Measurements from ENCODE around the gene PDPN. TPM values are rescaled to one million over a fixed set of nuclear protein-coding genes. Genes with fewer than 3 reads are reported as not detected.

The PDPN gene
- total and polyA plus RNA-seq, 4 donors, result 10.6 to 71.2 (median 44.1) TPM

DNA sequence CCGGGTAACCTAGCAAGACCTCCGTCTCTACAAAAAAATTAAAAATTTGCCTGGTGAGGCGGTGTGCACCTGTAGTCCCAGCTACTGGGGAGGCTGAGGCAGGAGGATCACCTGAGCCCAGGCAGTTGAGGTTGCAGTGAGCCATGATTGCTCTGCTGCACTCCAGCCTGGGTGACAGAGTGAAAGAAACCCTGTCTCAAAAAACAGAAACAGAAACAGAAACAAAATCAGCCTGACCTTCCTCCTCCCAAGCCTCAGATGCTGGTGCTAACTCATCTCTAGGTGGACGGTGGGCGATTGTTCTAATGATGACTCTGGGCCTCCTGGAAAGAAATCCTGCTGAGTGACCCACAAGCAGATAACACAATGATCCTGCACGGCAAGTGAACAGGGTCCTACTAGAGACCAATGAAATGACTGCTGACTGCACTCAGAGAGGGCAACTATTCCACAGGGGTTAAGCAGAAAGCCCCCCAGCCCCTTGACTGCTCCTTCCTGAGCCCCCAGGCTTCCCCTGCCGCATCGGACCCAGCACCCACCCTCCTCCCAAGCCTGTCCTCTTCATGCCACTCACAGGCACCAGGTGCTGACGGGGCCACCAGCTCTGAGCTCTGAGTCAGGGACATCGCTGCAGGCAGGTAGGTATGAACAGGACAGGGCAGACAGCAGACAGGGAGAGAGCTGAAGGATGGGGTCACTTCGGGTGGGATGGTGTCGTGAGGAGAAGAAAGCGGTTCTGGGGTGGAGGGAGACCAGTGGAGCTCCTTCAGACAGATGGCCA lies 42.0 kb upstream of the PDPN start:
- Histone ChIP-seq H3K27ac (ENCODE audit: low read depth in 1 of 2, low read length in 1 of 2) (peak overlapping the region in 1 of 2 donors; percentile 64), H3K27me3 (ENCODE audit: control insufficient read depth in 3 of 3, insufficient read depth in 3 of 3, low read length in 2 of 3) (no peaks in the 10 kb centered on the region), H3K9ac (ENCODE audit: insufficient read depth in 1 of 2, low read length in 2 of 2) (no peak overlapping the region), H3K36me3 (ENCODE audit: control insufficient read depth in 4 of 4, insufficient read depth in 4 of 4, low read length in 4 of 4) (no peaks in the 10 kb centered on the region), H3K4me1 (ENCODE audit: control insufficient read depth in 5 of 5, insufficient read depth in 5 of 5, low read length in 5 of 5) (peaks cover 0 to 5% (median 0%) of the 10 kb centered on the region in 5 donors), H3K9me3 (ENCODE audit: control insufficient read depth in 4 of 4, insufficient read depth in 3 of 4, low read length in 3 of 4) (no peaks in the 10 kb centered on the region), H3K4me3 (no peak overlapping the region)
- 90% methylated on average over 13 of the region's 13 CpGs for whole genome bisulfite sequencing, 2 donors
- TF ChIP-seq, protein P1, sequence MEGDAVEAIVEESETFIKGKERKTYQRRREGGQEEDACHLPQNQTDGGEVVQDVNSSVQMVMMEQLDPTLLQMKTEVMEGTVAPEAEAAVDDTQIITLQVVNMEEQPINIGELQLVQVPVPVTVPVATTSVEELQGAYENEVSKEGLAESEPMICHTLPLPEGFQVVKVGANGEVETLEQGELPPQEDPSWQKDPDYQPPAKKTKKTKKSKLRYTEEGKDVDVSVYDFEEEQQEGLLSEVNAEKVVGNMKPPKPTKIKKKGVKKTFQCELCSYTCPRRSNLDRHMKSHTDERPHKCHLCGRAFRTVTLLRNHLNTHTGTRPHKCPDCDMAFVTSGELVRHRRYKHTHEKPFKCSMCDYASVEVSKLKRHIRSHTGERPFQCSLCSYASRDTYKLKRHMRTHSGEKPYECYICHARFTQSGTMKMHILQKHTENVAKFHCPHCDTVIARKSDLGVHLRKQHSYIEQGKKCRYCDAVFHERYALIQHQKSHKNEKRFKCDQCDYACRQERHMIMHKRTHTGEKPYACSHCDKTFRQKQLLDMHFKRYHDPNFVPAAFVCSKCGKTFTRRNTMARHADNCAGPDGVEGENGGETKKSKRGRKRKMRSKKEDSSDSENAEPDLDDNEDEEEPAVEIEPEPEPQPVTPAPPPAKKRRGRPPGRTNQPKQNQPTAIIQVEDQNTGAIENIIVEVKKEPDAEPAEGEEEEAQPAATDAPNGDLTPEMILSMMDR (IDR thresholded peaks at IDR 0.05; ENCODE audit: control extremely low read depth, extremely low read depth), result no peak
- no peak for ATAC-seq (ENCODE audit: insufficient read depth, low FRiP score)
- DNase-seq, result no peak

DNA sequence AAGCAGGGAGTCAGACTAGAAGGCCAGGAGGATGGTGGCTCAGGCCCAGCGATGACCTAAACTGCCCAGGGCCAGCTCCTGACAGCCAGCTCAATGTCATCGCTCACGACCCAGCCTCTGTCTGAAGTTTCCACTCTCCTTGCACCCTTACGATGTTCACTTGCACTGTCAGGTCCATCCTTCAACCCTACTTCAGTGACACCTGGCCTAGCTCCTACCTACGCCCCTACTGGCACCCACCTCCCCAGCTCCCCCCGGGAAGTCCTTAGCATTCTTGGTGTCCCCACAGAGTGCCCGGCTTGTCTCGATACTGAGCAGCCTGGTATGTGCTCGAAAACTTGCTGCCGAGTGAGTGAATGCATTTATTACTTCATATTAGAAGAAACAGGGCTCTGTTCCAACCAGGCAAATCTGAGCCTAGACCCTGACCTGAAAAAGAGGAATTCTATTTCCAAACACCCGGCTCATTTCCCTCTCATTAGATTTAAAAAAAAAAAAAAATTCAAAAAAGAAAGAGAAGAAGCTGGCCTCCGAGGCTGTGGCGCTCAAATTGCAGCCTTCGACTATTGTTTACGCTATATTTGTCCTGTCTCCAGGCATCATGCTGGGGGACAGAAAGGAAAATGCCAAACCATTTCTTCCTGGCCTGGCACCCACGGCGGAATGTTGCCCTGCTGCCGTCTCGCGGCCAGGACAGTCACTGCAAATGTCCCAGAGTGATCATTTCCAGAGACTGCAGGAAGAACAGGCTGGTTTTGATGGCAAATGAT lies 40.0 kb upstream of the PDPN start:
- peak; percentile 56 for ATAC-seq (ENCODE audit: insufficient read depth, low FRiP score)
- H3K9ac ChIP-seq (ENCODE audit: insufficient read depth in 1 of 2, low read length in 2 of 2), result no peak overlapping the region
- peak overlapping the region in 1 of 2 donors; percentile 80 for H3K27ac ChIP-seq (ENCODE audit: low read depth in 1 of 2, low read length in 1 of 2)
- no peaks in the 10 kb centered on the region for H3K9me3 ChIP-seq (ENCODE audit: control insufficient read depth in 4 of 4, insufficient read depth in 3 of 4, low read length in 3 of 4)
- H3K27me3 ChIP-seq (ENCODE audit: control insufficient read depth in 3 of 3, insufficient read depth in 3 of 3, low read length in 2 of 3), result no peaks in the 10 kb centered on the region
- TF ChIP-seq, protein P1 (IDR thresholded peaks at IDR 0.05; ENCODE audit: control extremely low read depth, extremely low read depth), result peak; percentile 17
- H3K36me3 ChIP-seq (ENCODE audit: control insufficient read depth in 4 of 4, insufficient read depth in 4 of 4, low read length in 4 of 4), result no peaks in the 10 kb centered on the region
- WGBS, 2 donors, result 44 to 55% methylated on average over 20 of the region's 20 CpGs
- DNase-seq, result peak; percentile 78 to 82 (median 81)
- peaks cover 0 to 3% (median 0%) of the 10 kb centered on the region in 5 donors for H3K4me1 ChIP-seq (ENCODE audit: control insufficient read depth in 5 of 5, insufficient read depth in 5 of 5, low read length in 5 of 5)
- H3K4me3 ChIP-seq, result no peak overlapping the region

DNA sequence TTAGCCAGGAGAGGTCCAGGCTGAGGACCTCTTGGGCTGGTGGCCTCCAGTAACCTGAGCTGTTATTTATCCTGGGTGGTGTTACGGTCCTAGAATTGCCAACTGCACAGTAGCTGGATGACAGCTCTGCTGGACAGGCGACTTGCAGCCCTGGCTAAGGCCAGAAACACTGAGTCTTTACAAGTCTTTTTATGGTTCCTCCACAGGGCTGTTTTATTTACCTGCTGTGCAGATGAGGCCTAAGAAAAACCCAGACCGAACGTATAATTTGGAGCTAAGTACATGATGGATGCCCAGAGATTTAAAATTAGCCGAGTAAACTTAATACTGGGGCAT lies 39.4 kb upstream of the PDPN start:
- no peak for DNase-seq
- no peaks in the 10 kb centered on the region for H3K27me3 ChIP-seq (ENCODE audit: control insufficient read depth in 3 of 3, insufficient read depth in 3 of 3, low read length in 2 of 3)
- WGBS, 2 donors, result 67 to 80% methylated on average over 5 of the region's 5 CpGs
- no peaks in the 10 kb centered on the region for H3K36me3 ChIP-seq (ENCODE audit: control insufficient read depth in 4 of 4, insufficient read depth in 4 of 4, low read length in 4 of 4)
- no peak for ATAC-seq (ENCODE audit: insufficient read depth, low FRiP score)
- H3K4me3 ChIP-seq, result no peak overlapping the region
- no peak overlapping the region for H3K27ac ChIP-seq (ENCODE audit: low read depth in 1 of 2, low read length in 1 of 2)
- no peaks in the 10 kb centered on the region for H3K9me3 ChIP-seq (ENCODE audit: control insufficient read depth in 4 of 4, insufficient read depth in 3 of 4, low read length in 3 of 4)
- no peak overlapping the region for H3K9ac ChIP-seq (ENCODE audit: insufficient read depth in 1 of 2, low read length in 2 of 2)
- peaks cover 0 to 3% (median 0%) of the 10 kb centered on the region in 5 donors for H3K4me1 ChIP-seq (ENCODE audit: control insufficient read depth in 5 of 5, insufficient read depth in 5 of 5, low read length in 5 of 5)
- TF ChIP-seq, protein P1 (IDR thresholded peaks at IDR 0.05; ENCODE audit: control extremely low read depth, extremely low read depth), result no peak

Measured in lung (tissue), 12 donors.